Choroid plexus epithelial cell (primary cell): ENCODE data around the gene LDHAL6B.

Source experiments
- DNase-seq: peaks from one replicate; pipeline ENCODE4 v3.0.0-alpha.2; 2010; ENCODE audit warnings: low read depth
- H3K4me3 ChIP-seq: 2 replicates; pipeline ENCODE4 v1.5.1; 2011; ENCODE audit warnings: low read depth, mild to moderate bottlenecking, control low read depth, low read length, moderate library complexity
- CTCF ChIP-seq: conservative IDR thresholded peaks from 2 replicates; pipeline ENCODE4 v1.5.1; 2011; ENCODE audit warnings: low read depth, mild to moderate bottlenecking, control low read depth, inconsistent platforms, low read length, moderate library complexity

LDHAL6B gene

GRCh38 chr15:59171067-59171397, 35.6 kb upstream of the LDHAL6B start:
- no peak overlapping the region for H3K4me3 ChIP-seq
- no peak for TF ChIP-seq CTCF
- DNase-seq: no peak

- peak; percentile 30 for TF ChIP-seq CTCF
- no peak overlapping the region for H3K4me3 ChIP-seq
- no peak for DNase-seq
Observed at GRCh38 chr15:59172289-59172901, 34.2 kb upstream of the LDHAL6B start.

GRCh38 chr15:59173194-59173593, 33.4 kb upstream of the LDHAL6B start:
- no peak overlapping the region for H3K4me3 ChIP-seq
- no peak for DNase-seq
- TF ChIP-seq CTCF: no peak

GRCh38 chr15:59174151-59174834, 32.4 kb upstream of the LDHAL6B start:
- DNase-seq: no peak

GRCh38 chr15:59174835-59175831, 31.5 kb upstream of the LDHAL6B start:
- H3K4me3 ChIP-seq: no peak overlapping the region
- peak; percentile 80 for TF ChIP-seq CTCF
- peak; percentile 86 for DNase-seq

More at GRCh38 chr15:59174151-59174834, 32.4 kb upstream of the LDHAL6B start:
- no peak for TF ChIP-seq CTCF
- no peak overlapping the region for H3K4me3 ChIP-seq

- no peak for TF ChIP-seq CTCF
- no peak overlapping the region for H3K4me3 ChIP-seq
- no peak for DNase-seq
Observed at GRCh38 chr15:59176653-59177316, 29.9 kb upstream of the LDHAL6B start.
